ENCODE measurements around the gene ZNF486.
"Not testable (repeated sequence)": the region's sequence is repeated elsewhere in the genome, so short reads cannot be mapped to it uniquely, and the experiment has no call there.

Gene ZNF486

GRCh38 chr19:20235156-20235555 is 68.1 kb downstream of the ZNF486 start:
- no peak for DNase-seq

DNA sequence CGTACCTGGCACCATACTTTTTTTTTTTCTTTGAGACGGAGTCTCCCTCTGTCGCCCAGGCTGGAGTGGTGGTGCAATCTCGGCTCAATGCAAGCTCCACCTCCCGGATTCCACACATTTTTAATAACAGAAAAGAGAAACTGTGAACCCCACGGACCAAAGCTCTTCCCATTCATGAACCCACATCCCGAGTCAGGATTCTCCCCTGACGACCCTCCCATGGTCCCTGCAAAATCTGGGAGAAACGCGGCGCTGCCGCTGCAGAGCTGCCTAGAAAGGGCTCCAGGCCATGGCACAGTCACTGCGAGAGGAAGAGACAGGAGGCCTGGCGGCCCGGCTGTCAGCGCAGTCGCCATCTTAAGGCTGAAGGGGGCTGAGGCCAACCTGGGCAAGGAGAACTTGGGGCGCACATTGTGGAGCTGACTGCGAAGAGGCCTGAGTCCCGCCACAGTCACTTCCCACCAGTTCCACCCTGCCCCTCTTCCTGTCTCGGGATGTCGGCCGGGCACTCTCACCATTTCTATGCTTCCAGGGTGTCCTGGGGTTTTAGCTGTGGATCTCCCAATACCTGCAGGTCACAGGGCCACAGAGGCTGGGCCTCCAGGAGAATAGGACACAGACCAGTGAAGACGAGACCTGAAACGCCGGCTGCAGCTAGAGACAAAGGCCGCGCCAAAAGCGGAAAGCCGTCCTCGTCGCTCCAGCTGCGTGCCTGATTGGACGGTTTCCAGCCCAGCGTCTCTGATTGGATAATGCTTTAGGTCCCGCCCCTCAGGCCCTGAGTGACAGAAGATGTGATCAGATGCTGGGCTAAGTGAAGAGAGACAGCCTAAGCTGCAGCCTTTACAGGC is 71.0 kb downstream of the ZNF486 start:
- peak; percentile 46 to 84 for DNase-seq

- no peak for DNase-seq
These were observed 76.6 kb downstream of the ZNF486 start for GRCh38 chr19:20243629-20244028.

DNA sequence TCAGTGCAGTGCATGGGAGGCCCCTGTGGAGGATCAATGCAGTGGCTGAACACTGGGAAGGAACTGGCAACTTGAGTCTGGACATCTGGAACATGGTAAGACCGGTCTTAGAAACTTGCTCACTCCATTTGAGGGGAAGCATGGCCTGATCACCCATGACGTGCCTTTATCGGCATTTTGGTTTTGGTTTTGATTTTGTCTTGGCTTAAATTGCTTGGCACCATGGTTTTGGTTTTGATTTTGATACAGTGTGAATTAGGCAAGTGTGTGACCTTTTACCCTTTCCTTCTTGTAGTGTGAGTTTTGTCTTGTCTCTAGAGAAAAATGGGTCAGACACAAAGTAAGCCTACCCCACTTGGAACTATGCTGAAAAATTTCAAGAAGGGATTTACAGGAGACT is 77.3 kb downstream of the ZNF486 start:
- DNase-seq: no peak

GRCh38 chr19:20245309-20245708 is 78.3 kb downstream of the ZNF486 start:
- DNase-seq: no peak

DNA sequence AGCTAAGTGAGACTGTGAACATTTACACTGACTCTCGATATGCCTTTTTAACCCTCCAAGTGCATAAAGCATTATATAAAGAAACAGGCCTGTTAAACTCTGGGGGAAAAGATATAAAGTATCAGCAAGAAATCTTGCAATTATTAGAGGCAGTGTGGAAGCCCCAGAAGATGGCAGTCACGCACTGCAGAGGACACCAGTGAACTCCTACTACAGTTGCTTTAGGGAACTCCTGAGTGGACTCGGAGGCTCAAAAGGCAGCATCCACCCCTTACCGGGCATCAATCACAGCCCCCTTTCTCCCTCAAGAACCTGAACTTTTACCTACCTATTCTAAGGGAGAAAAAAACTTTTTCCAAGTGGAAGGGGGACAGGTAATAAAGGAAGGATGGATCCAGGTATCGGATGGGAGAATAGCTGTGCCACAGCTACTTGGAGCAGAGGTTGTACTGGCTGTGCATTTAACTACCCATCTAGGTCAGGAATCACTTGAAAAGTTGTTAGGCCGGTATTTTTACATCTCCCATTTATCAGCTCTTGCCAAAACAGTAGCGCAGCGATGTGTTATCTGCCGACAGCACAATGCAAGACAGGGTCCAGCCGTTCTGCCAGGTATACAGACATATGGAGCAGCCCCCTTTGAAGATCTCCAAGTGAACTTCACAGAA is 80.1 kb downstream of the ZNF486 start:
- peak; percentile 61 to 62 for DNase-seq

GRCh38 chr19:20248258-20248657 is 81.2 kb downstream of the ZNF486 start:
- not testable (repeated sequence) for DNase-seq

All from hippocampal formation (tissue), 2 donors.